DMS153 treated with DMSO at 0.1 percent for 48 hours (cell line): ENCODE data around the gene ANGPTL2.
"Not testable (repeated sequence)": the region's sequence is repeated elsewhere in the genome, so short reads cannot be mapped to it uniquely, and the experiment has no call there.

Experiments used
- DNase-seq: peaks from one replicate; lab custom pipeline; 2025; ENCODE audit not compliant: unreplicated experiment; lab: John Stamatoyannopoulos, UW

ANGPTL2 gene, protein sequence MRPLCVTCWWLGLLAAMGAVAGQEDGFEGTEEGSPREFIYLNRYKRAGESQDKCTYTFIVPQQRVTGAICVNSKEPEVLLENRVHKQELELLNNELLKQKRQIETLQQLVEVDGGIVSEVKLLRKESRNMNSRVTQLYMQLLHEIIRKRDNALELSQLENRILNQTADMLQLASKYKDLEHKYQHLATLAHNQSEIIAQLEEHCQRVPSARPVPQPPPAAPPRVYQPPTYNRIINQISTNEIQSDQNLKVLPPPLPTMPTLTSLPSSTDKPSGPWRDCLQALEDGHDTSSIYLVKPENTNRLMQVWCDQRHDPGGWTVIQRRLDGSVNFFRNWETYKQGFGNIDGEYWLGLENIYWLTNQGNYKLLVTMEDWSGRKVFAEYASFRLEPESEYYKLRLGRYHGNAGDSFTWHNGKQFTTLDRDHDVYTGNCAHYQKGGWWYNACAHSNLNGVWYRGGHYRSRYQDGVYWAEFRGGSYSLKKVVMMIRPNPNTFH

DNA sequence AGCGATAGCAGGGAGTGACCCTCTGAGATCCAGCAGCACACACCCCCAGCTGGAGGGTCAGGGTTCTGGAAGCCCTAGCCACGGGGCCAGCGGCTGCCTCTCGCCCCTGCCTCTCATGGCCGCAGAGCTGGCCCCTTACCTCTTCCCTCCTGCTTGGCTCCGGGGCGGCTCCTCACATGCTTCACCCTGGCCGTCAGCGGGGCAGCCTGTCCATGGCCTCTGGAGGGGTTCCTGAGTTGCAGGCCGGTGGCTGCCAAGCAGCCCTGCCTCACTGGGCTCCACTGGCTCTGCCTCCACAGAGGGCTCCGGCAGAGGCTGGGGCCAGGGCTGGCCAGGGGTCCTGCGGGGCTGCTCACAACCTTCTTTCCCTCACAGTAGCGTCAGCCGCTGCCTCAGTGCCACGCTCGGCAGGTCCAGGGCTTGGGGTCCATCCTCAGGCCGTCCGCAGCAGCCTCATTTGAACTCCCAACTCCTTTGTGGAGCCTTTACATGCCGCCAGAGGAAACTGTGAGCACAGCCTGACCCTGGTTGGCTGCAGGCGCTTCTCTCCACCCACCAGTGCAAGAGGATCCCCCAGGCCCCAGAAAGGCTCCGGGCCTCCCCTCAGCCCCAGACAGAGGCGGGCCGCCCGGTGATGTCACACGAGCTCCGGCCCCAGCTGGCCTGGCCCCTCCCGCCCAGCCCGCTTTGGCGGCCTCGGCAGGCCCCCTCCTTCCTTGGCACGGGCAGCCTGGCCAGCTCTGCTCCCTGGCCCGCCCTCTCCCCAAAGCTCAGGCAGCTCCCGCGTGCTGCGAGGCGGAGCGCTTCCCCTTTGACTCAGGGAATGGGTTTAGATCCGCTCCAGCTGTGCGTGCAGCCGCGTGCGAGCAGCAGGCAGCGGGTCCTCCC, at the start of gene ANGPTL2:
Gene ANGPTL2 (minus strand): TSS at position 460 of the 888 bp plus-strand sequence. CDS start 13,904 bp downstream, outside the sequence.
- peak; percentile 27 for DNase-seq

DNA sequence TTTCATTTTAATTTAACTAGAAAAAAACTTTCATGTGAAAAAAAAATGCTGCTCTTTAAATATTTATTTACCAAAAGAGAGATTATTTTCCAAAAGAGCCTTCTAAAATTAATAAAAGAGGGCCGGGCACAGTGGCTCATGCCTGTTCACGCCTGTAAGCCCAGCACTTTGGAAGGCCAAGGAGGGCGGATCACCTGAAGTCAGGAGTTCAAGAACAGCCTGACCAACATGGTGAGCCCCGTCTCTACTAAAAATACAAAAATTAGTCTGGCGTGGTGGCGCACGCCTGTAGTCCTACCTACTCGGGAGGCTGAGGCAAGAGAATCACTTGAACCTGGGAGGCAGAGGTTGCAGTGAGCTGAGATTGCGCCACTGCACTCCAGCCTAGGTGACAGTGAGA, 48.9 kb upstream of the ANGPTL2 start:
- DNase-seq = not testable (repeated sequence)

DNA sequence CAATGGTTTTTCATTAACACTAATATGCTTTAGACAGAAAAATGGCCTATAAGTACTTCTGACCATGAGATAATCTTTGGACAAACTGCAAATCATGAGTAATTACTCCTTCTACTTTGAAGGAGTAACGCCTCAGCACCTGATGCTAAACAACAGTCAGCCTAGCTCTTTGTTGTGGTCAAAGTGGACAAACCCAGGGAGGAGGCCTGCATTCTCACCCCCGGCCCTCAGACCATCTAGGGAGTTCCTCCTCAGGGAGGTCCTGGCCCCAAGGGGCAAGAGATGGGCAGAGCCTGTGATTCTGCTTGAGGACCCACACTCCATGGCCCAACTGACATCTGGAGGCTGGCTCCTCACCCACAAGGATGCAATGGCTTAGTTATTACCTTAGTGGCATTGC, 48.2 kb upstream of the ANGPTL2 start:
- DNase-seq = no peak

DNA sequence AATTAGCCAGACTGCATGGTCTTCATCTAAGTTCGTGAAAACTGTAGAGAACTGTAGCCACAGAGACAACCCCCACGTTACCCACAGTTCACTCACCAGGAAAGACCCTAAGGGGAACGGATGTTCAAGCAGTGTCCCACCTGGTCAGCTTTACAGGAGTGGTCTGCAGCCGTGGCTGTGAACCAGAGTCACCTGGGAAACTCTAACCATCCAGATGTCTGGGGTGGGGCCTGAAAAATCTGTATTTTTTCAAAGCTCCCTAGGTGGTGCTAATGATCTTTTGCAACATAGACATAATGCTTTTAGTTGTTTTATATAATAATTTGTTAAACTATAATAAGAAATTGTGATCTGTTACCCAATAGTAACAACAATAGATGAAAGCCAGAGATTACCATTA, 47.7 kb upstream of the ANGPTL2 start:
- no peak for DNase-seq

DNA sequence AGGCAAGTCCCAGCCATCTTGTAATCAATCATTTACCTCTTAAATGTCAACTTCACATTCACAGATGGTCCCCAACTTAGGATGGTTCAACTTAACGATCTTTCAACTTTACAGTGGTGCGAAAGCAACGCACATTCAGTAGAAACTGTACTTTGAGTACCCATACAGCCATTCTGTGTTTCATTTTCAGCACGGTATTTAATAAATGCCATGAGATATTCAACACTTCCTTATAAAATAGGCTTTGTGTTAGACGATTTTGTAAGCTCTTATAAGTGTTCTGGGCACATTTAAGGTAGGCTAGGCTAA, 47.1 kb upstream of the ANGPTL2 start:
- DNase-seq = no peak

DNA sequence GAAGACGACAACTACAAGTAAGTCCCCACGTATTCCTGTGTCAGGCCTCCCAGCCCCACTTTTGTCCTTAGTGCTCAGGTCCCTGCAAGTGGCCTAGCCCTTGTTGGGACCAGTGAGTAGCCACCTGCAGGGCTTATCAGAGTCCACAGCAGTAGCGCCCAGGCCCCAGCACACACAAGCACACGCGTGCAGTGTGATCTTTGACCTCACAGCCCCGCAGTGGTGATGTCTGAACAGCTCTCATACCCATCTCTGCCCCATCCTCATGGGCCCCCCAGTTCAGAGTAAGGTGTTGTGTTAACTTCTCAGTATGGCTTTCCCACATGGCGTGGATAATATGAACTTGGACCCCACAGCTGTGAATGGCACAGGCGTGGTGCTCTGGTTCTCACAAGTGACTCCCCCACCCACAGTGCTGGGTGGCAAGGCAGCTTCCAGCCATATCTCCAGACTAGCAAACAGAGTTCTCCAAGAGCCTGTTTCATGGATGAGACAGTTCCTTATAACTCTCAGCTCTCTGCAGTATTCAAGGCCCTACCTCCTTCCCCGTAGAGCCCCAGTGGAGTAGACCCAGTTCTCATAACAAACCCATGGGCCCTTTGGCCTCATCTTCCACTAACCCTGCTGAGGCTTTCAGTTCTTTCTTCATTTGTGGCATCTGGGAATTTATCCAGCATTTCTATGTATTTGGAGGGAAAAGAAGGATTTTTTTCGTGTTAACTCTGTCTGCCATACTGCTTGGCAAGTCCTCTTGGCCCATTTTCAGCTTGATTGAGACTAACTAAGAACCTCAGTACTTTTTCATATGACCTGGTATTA, 46.5 kb upstream of the ANGPTL2 start:
- DNase-seq = no peak

DNA sequence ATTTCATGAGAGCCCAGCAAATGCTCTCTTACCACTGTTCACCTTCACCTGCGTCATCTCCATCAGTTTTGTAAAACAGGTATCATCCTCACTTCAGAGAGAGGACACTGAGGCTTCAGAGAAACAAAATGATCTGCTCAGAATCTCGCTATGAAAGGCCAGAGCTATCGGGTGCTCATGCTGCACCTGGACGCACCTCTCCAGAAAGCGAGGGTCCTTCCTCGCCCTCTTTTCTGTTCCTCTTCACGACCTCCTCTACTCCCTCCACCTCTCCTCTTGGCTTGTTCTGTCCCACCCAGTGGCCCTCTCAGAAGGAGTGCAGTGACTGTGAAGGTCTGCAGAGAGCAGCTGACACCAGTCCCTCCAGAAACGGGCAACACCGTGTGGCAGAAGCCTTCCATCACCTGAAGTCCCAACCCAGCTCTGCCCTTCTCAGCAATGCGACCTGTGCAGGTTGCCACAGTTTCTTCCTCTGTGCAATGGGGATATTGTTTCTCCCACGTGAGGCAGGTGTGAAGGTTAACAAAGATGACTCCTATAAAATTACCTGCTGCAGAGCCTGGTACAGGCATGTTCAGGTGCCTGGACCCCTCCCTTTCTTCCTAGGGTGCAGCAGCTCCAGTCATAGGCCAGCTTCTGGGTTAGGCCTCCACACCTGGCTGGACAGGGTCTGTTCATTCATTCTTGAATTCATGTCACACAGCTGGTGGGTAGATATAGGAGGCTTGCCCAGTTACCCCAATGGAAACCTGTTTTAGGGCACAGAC, 45.3 kb upstream of the ANGPTL2 start:
- no peak for DNase-seq

DNA sequence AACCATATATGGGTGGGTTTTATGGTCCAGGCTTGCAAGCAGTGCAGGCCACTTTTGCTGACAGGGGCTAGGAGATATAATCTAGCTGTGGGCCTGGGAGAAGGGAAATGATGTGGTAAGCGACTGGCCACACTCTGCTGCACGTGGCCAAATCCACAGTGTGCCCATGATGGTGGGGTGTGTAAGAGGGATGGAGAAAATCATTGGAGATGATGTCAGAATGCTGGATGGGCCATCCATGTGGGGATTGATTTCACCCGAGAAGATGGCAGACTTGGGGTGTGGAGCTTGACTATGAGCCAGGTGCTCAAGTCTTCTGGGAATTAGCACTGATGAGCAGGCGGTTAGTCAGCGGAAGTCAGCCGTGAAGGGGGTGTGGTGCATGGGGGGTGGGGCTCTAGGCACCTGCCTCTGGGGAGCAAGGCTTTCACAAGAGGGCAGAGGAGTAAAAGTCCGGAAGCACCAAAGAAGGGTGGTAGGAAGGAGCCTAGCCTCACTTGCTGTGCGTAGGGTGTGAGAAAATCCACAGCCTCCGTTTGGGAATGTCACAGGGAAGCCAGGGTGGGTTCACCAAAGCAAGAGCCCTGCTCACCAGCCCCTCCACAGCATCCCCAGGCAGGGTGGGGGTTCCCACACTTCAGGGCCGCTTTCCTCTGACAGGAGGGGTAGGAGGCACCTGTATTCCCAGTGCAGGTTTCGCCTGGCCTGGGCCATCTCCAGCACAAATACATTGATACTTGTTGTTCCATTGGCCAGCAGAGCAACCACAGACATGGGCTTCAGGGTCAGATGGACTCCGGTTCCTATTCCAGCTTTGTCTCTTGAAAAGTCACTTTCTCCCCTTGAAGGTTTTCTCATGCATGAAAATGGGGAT, 44.5 kb upstream of the ANGPTL2 start:
- DNase-seq = no peak

DNA sequence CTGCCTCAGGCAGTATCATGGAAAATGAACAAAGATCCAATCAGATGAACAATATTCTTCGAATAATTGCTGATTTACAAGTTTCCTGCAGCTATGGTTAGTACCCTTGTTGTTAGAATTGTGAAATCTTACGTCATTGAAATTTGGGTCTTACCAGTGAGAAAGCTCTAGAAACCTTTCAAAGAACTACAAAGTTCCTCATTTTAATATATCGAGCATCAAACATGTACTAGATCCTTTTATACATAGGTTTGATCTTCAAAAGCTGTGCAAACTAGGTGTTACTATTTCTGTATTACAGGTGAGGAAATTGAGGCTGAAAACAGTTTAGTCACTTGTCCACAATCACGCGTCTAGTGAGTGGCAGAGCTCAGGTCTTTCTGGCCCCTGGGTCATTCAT, 43.7 kb upstream of the ANGPTL2 start:
- no peak for DNase-seq

DNA sequence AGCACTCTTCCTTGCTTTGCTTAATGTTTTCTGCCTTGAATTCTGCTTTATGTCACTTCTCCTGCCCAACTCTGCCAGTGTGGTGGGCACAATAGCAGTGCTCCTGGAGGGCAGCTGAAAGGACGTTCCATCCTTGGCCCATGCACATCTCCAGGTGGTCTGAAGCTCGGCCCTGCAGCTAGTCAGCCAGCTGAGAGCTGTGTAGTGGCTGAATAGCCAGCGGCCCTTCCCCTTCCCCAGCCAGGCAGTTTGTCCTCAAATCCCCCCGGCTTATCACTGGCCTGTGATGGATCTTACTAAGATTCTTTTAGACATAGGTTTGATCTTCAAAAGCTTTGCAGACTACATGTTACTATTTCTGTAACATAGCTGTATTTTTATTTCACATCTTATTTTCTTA, 42.7 kb upstream of the ANGPTL2 start:
- DNase-seq = no peak

DNA sequence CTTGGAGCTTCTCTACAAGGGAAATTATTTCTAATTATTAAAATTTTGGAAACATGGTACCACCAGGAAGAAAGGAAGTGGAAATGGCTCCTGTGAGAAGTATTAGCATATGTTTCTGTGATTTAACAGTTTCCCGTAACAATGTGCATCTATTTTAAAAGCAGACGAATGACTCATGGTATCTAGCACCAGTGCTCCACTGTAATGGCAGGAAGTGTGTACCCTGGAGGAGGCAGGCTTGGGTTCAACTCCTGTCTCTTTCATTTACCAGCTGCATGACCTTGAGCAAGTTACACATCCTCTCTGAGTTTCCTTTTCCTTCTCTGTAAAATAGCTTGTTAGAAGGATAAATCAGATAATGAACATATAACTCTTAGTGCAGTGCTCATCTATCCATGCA, 41.0 kb upstream of the ANGPTL2 start:
- no peak for DNase-seq

DNA sequence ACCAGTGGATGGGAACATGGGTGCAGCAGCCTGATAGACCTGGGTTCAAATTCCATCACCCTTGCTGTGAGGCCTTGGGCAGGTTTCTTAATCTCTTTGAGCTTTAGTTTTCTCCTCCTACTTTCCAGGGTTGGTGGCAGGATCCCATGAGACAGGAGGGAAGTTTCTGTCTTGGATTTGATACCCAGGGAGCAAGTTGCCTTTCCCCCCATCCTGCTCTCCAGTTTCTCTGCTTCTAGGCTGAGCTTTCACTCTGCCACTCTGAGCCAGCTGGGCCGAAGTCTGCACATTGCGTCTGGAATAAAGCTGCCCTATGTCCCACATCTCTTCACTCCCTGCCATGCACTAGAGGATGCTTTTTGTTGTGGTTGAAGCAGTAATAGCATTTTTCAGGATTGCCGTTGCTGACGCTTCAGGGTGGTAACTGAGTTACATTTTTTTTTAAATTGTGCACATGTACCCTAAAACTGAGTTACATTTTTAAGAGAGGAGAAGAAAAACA, 40.5 kb upstream of the ANGPTL2 start:
- no peak for DNase-seq

DNA sequence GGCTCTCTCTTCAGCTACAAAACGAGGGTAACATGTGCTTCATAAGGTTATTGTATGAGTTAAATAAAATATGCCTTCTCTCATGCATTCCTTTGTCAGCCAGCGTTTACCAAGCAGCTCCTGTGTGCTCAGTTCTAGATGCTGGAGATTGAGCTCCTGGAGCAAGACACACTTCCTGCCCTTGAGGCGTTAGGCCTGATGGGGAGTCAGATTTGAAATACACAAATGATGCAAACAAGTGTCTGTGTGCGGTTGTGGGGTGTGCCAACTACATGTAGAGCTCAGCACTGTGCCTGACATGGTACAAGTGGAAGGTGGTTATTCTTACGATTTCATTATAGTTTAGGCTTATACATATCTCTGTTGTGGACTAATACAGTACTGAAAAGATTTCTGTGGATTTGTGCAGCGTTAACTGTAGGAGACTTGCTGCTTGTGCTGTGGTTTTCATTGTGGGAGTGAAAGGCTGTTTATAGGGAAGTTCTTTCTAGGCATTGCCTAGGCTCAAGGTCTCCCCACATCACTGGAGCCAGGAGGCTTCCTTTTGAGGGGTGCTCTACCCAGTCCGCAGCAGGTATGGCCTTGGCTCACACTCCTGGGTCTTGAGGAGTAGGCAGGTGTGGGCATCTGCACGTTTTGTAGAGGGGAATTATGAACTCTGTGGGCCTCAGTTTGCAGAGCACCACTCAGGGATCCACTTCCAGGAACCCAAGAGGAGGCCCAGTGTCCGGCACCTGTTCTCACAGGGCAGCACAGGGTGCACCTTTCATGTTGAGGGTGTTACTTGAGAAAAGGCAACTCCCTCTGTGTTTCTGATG, 39.8 kb upstream of the ANGPTL2 start:
- DNase-seq = no peak

DNA sequence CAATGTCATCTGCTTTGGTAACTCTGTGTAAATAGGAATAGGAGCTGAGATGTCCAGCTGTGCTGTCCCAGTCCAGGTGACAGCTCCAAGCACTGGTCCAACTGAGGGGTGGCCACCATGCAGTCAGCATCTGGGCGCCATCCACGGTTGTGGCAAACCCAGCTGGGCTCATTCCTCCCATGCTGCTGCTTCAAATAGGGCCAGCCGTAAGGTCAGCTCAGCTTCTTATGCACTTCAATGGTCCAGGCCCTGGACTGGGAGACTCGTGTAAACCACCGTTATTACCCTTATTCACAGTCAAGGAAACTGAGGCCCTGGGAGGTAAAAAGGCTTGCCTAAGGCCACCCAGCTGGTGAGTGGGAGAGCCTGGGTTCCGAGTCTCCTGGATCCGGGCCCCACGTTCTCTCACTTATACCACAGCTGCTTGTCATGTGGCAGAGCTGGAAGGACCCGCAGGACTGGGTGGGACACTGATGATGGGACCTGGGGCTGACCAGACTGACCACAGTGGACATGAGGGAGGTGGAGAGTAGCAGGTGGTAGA, 38.7 kb upstream of the ANGPTL2 start:
- DNase-seq = no peak

DNA sequence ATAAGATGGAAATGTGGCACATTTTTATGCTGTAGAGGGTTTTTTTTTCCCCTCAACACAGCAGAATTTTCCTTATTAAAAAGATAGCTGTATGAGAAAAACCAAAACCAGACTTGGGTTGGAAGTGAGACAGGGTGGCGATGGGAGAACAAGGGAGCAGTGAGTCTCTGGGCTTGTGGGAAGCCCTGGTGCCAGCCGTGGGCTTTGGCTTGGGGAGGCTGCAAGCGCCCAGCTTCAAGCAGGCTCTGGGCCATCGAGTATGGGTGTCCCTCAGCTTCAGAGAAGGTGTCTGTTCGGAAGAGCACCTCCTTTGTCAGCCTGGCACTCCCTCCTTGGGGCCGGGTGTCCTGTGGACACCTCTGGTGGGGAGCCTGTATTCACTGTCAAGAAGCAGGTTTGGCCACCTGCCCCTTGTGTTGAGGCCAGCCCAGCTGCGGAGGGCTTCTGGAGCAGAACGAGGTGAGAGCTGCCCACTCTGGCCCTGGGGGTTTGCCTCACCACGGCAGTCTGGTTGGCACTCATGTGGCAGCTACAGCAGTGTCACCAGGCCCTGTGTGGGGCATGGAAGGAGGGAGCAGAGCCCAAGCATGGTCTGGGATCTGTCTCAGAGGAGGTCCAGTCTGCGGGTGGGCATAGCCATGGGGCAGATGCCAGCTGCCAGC, 37.6 kb upstream of the ANGPTL2 start:
- no peak for DNase-seq

DNA sequence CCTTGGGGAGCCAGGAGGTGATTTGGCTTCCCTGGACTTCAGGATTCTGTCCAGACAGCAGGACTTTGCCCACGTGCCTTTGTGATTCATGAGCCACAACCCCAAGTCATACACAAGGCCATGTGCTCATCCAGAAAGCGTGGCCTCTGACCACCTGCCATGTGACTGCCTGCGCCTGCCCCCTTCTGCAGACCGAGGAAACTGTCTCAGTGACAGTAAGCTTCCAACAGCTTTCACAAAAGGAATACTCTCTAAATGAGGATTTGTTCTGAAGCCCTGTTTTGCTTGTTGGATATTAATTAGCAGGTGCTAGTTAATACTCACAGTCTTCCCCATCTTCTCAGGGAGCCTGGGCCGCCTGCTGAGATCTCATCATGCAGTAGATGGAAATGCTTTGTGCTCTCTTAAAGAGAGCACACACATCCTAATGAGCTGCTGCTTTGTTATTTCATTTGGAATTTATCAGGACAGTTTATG, 36.9 kb upstream of the ANGPTL2 start:
- DNase-seq = no peak

DNA sequence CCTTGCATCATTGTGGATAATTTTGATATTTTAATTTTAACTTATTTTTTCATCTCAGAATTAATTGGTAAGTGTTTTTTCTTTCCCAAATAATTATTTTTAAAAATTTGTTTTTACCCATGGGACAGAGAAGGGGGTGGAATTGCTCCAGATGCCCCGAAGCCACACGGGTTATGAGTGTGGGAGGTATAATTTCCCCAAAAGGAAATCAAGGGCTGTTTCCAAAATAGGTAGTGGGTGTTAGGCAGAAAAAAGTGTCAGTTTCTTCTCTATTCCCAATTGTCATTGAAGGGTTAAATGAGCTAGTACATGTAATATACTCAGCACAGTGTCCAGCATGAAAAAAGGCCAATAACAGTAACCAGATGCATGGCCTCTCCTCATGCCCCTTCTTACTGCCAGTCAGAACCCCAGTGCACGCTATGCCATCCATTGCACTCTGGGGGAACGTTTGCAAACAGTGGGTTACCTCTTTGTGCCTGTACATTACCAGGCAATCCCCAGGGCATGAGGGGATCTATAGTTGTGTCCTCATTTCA, 36.4 kb upstream of the ANGPTL2 start:
- DNase-seq = no peak
